A549 (cell line): ENCODE measurements around the gene OR6K6.

Experiments used
- CTCF ChIP-seq: fragments of >200 bp; sonication (Bioruptor Twin); formaldehyde crosslinking; IDR thresholded peaks from 3 replicates; pipeline ENCODE4 v1.5.1; 2016
- EP300 ChIP-seq, 2 experiments: fragments of >200 bp; sonication (Bioruptor Twin); formaldehyde crosslinking; IDR thresholded peaks; 2 replicates in 1 of 2; 3 replicates in 1 of 2; pipeline ENCODE4 v1.6.1; 2016 to 2017
- HES2 ChIP-seq: fragments of >200 bp; sonication (Bioruptor Twin); formaldehyde crosslinking; IDR thresholded peaks from 2 replicates; pipeline ENCODE4 v1.6.1; 2016
- JUN ChIP-seq, 2 experiments: fragments of >200 bp; sonication (Bioruptor Twin); formaldehyde crosslinking; IDR thresholded peaks; 2 replicates in 1 of 2; 3 replicates in 1 of 2; pipeline ENCODE4 v1.6.1; 2016 to 2017
- JUNB ChIP-seq: fragments of >200 bp; sonication (Bioruptor Twin); formaldehyde crosslinking; IDR thresholded peaks from 2 replicates; pipeline ENCODE4 v1.6.1; 2016
- MAX ChIP-seq: IDR thresholded peaks from 2 replicates; pipeline ENCODE4 v1.6.1; 2012
- MYC ChIP-seq: IDR thresholded peaks from 2 replicates; pipeline ENCODE4 v1.6.1; 2012; ENCODE audit warnings: mild to moderate bottlenecking, inconsistent platforms, low read length, improper control_type of control experiment, borderline replicate concordance
- POLR2A ChIP-seq: IDR thresholded peaks from 2 replicates; pipeline ENCODE4 v1.6.1; 2012; ENCODE audit warnings: mild to moderate bottlenecking, low read length
- RNF2 ChIP-seq: fragments of 200-600 bp; sonication (generic); IDR thresholded peaks from 2 replicates; pipeline ENCODE4 v1.6.1; 2016; ENCODE audit warnings: low read depth, mild to moderate bottlenecking, antibody characterized with exemption, moderate library complexity, borderline replicate concordance

GRCh38 chr1:158714754-158715153 is 39.8 kb upstream of the OR6K6 start:
- TF ChIP-seq RNF2 (no peak), CTCF (no peak), POLR2A (no peak), JUNB (no peak), MAX (no peak), MYC (no peak), JUN (IDR thresholded peaks at IDR 0.05) (no peak), HES2 (no peak), EP300 (IDR thresholded peaks at IDR 0.05) (no peak)
